WTC11 (cell line): ENCODE results near the gene WWOX.

Experiments used
- CREB1 ChIP-seq: sonication (generic); formaldehyde crosslinking; IDR thresholded peaks from 2 replicates; pipeline ENCODE4 v1.8.0; 2023; ENCODE audit warnings: mild to moderate bottlenecking, missing genetic modification reagents
- NR2C2 ChIP-seq: sonication (generic); formaldehyde crosslinking; IDR thresholded peaks from 2 replicates; pipeline ENCODE4 v1.8.0; 2022; ENCODE audit warnings: mild to moderate bottlenecking, missing genetic modification reagents
- ZNF219 ChIP-seq: sonication (generic); formaldehyde crosslinking; IDR thresholded peaks from 2 replicates; pipeline ENCODE4 v1.8.0; 2023; ENCODE audit warnings: missing genetic modification reagents, mild to moderate bottlenecking, borderline replicate concordance
- ZNF416 ChIP-seq: fragments of 250-450 bp; sonication (Bioruptor Pico); IDR thresholded peaks from 2 replicates; pipeline ENCODE4 v1.9.0; 2021; ENCODE audit warnings: mild to moderate bottlenecking, inconsistent platforms
- TF ChIP-seq, protein P1 (sequence below): sonication (generic); formaldehyde crosslinking; conservative IDR thresholded peaks from 2 replicates; pipeline ENCODE4 v1.8.1; 2022; ENCODE audit warnings: mild to moderate bottlenecking, missing genetic modification reagents

DNA sequence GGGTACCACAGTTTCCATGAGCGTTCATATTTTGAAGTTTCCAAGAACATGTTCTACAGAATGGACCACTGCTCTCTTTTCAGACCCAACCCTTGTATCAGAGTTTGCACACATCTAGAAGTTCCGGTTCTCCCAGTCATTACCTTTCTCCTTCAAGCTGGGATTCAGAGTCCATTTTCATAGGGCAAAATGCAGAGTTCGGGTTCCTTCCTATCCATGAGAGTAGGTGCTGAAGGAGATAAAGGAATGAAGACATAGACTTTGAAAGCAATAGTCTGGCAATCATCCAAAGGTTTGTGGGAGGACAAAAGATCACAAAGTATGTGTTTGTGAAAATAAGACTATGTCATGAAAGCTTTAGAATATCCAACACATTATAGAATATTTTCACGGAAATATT lies 801.5 kb downstream of the WWOX start:
- TF ChIP-seq ZNF416 (CRISPR knock-in tag) (no peak), NR2C2 (no peak), ZNF219 (CRISPR knock-in tag) (no peak), CREB1 (CRISPR knock-in tag) (no peak)
- TF ChIP-seq, protein P1, sequence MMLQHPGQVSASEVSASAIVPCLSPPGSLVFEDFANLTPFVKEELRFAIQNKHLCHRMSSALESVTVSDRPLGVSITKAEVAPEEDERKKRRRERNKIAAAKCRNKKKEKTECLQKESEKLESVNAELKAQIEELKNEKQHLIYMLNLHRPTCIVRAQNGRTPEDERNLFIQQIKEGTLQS, result no peak
